NCI-H146 treated with DMSO at 0.1 percent for 48 hours (cell line): Measurements from ENCODE around the gene RIOX2.
A peak's percentile ranks its signal among the peaks of the same experiment; 100 is the strongest.
"Not testable (repeated sequence)": the region's sequence is repeated elsewhere in the genome, so short reads cannot be mapped to it uniquely, and the experiment has no call there.

Experiments
- DNase-seq: peaks from one replicate; lab custom pipeline; 2025; ENCODE audit not compliant: unreplicated experiment; lab: John Stamatoyannopoulos, UW

The RIOX2 gene

GRCh38 chr3:97916576-97916975, 55.7 kb downstream of the RIOX2 start:
- DNase-seq = no peak

DNA sequence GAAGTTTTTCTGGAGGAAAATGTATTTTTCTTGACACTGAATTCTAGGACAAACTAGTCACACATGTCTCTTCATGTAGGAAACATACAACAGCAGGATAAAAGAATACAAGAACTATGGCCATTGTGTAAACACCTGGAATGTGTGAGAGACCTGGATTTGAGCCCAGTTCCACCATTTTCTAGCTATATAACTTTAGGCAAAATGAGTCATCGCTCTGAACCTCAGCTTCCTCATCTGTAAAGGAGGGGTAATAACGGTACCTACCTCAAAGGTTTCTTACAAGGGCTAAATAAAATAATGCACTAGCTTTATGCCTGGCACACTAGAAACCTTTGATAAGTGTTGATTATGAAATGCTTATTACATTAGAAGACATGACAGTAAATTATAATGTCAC, 57.8 kb downstream of the RIOX2 start:
- no peak for DNase-seq

DNA sequence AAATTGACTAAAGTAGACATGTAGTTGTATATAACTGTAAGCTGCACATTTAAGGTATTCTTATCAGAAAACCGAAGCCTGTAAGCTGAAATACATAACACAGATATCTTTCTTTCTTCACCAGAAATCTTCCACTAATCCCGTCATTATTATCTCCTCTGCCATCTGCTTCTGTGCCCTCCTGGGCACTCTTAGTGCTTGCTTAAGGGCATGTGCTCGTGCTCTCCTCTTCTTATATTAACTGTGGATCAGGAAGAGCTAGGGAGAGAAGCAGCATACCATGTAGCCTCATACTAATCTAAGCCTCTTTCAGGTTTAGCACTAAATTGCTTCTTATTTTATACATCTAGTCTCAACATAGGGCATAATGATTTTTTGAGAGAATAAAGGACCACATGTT, 60.8 kb downstream of the RIOX2 start:
- no peak for DNase-seq

DNA sequence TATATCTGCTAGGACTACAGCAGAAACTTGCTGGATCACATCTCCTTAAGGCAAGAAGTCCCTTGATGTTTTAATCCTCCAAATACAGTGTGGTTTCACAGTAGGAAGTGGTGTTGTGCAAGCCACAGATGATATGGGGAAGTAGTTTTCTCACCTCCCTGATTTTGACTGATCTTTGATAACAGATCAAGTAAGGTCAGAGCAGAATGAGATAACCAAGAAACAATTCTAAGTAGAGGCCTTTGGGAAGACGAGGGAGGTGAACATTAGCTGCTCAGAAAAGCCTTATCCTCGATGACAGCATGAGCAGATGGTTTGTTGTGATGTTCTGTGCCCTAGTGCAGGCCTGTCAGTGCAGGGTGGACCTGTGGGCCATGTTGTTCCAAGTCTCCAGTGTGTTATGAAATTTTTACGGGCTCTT, 61.3 kb downstream of the RIOX2 start:
- no peak for DNase-seq

DNA sequence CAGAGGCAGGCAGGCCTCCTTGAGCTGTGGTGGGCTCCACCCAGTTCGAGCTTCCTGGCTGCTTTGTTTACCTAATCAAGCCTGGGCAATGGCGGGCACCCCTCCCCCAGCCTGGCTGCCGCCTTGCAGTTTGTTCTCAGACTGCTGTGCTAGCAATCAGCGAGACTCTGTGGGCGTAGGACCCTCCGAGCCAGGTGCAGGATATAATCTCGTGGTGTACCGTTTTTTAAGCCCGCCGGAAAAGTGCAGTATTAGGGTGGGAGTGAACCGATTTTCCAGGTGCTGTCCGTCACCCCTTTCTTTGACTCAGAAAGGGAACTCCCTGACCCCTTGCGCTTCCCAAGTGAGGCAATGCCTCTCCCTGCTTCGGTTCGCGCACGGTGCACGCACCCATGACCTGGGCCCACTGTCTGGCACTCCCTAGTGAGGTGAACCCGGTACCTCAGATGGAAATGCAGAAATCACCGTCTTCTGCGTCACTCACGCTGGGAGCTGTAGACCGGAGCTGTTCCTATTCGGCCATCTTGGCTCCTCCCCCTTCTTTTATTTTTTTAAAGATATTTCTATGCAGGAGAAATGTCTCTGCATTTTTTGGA, 61.9 kb downstream of the RIOX2 start:
- DNase-seq = not testable (repeated sequence)

DNA sequence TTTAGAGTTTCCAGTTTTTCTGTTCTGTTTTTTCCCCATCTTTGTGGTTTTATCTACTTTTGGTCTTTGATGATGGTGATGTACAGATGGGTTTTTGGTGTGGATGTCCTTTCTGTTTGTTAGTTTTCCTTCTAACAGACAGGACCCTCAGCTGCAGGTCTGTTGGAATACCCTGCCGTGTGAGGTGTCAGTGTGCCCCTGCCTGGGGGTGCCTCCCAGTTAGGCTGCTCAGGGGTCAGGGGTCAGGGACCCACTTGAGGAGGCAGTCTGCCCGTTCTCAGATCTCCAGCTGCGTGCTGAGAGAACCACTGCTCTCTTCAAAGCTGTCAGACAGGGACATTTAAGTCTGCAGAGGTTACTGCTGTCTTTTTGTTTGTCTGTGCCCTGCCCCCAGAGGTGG, 62.4 kb downstream of the RIOX2 start:
- DNase-seq = not testable (repeated sequence)

GRCh38 chr3:97901313-97902248, 70.7 kb downstream of the RIOX2 start:
- DNase-seq = no peak

DNA sequence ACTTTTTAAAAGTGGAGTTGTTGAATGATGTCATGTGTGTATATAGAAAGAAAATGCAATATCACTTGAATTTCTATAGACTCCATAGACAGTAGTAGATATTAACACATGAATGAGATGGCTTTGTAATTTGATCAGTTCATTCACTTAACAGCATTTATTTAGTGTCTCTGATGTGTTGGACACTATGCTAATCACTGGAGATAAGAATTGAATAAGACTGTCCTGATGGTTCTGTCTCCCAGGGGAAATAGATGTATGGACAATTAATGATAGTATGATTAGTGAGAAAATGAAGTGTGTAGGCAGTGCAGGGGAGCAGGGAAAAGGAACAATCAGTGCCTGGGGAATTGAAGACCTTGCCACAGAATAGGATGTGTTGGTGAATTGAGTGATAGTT, 72.9 kb downstream of the RIOX2 start:
- peak; percentile 19 for DNase-seq

- DNase-seq = no peak
Measured at GRCh38 chr3:97896547-97896946, 75.7 kb downstream of the RIOX2 start.

- DNase-seq = peak; percentile 8
Measured at GRCh38 chr3:97896129-97896528, 76.1 kb downstream of the RIOX2 start.

- no peak for DNase-seq
Measured at GRCh38 chr3:97895216-97895615, 77.0 kb downstream of the RIOX2 start.

GRCh38 chr3:97892852-97893251, 79.4 kb downstream of the RIOX2 start:
- no peak for DNase-seq
